ENCODE data around the gene LRRC2.
A peak's percentile ranks its signal among the peaks of the same experiment; 100 is the strongest.

LRRC2 gene

DNA sequence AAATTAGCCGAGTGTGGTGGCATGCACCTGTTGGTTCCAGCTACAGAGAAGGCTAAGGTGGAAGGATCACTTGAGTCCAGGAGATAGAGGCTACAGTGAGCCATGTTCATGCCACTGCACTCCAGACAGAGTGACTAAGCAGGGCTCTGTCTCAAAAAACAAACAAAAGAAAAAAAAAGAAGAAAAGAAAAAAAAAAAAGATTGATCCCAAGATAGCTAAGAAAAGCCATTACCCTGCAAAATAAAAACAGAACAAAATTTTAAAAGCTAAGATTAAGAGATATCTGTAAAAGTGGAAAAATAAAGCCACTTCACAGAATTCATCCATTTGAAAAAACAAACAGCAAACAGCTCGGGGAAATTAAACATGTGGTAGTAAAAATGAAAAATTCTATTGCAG is 23.8 kb downstream of the LRRC2 start:
- peaks cover 63% of the 10 kb centered on the region for H3K4me1 ChIP-seq (ENCODE audit: insufficient read depth, low read length, poor library complexity, severe bottlenecking)
- H3K9ac ChIP-seq (ENCODE audit: low read depth, low read length, poor library complexity, severe bottlenecking), result peak overlapping the region; percentile 35
- no peak overlapping the region for H3K4me2 ChIP-seq (ENCODE audit: low read depth, low read length, poor library complexity, severe bottlenecking)

GRCh38 chr3:46541835-46542234 is 24.3 kb downstream of the LRRC2 start:
- no peaks in the 10 kb centered on the region for H4K20me1 ChIP-seq (ENCODE audit: insufficient read depth, low read length, poor library complexity, severe bottlenecking)
- no peaks in the 10 kb centered on the region for H3K79me2 ChIP-seq (ENCODE audit: insufficient read depth, low read length)
- H3K9me2 ChIP-seq (replicated peaks; ENCODE audit: low read depth, low read length), result no peaks in the 10 kb centered on the region
- no peak overlapping the region for H3K4me2 ChIP-seq (ENCODE audit: low read depth, low read length, poor library complexity, severe bottlenecking)
- H3K4me3 ChIP-seq (ENCODE audit: low read length, poor library complexity, severe bottlenecking), result no peak overlapping the region
- H3K4me1 ChIP-seq (ENCODE audit: insufficient read depth, low read length, poor library complexity, severe bottlenecking), result peaks cover 64% of the 10 kb centered on the region
- no peaks in the 10 kb centered on the region for H3K9me3 ChIP-seq (ENCODE audit: insufficient read depth, low read depth, low read length)
- no peaks in the 10 kb centered on the region for H3K27me3 ChIP-seq (ENCODE audit: insufficient read depth, low read length, poor library complexity, severe bottlenecking)
- H3K36me3 ChIP-seq (ENCODE audit: insufficient read depth, low read length), result no peaks in the 10 kb centered on the region
- TF ChIP-seq CTCF (conservative IDR thresholded peaks at IDR 0.05; ENCODE audit: low read length), result no peak
- TF ChIP-seq EZH2phosphoT487 (IDR thresholded peaks at IDR 0.05; ENCODE audit: borderline replicate concordance), result no peak
- H2AFZ ChIP-seq (ENCODE audit: low read length), result no peak overlapping the region
- peaks cover 15% of the 10 kb centered on the region for H3F3A ChIP-seq (ENCODE audit: low read depth)
- H3K9ac ChIP-seq (ENCODE audit: low read depth, low read length, poor library complexity, severe bottlenecking), result no peak overlapping the region

More for the DNA sequence above, 23.8 kb downstream of the LRRC2 start:
- H3K9me3 ChIP-seq (ENCODE audit: insufficient read depth, low read depth, low read length), result no peaks in the 10 kb centered on the region
- no peaks in the 10 kb centered on the region for H3K9me2 ChIP-seq (replicated peaks; ENCODE audit: low read depth, low read length)
- H2AFZ ChIP-seq (ENCODE audit: low read length), result no peak overlapping the region; the same call in 1 of the 2 replicates
- H3K79me2 ChIP-seq (ENCODE audit: insufficient read depth, low read length), result no peaks in the 10 kb centered on the region
- no peaks in the 10 kb centered on the region for H3K27me3 ChIP-seq (ENCODE audit: insufficient read depth, low read length, poor library complexity, severe bottlenecking)
- H3K4me3 ChIP-seq (ENCODE audit: low read length, poor library complexity, severe bottlenecking), result no peak overlapping the region
- no peaks in the 10 kb centered on the region for H4K20me1 ChIP-seq (ENCODE audit: insufficient read depth, low read length, poor library complexity, severe bottlenecking)
- peaks cover 15% of the 10 kb centered on the region for H3F3A ChIP-seq (ENCODE audit: low read depth)
- H3K36me3 ChIP-seq (ENCODE audit: insufficient read depth, low read length), result no peaks in the 10 kb centered on the region
- no peak for TF ChIP-seq CTCF (conservative IDR thresholded peaks at IDR 0.05; ENCODE audit: low read length)
- TF ChIP-seq EZH2phosphoT487 (IDR thresholded peaks at IDR 0.05; ENCODE audit: borderline replicate concordance), result no peak

DNA sequence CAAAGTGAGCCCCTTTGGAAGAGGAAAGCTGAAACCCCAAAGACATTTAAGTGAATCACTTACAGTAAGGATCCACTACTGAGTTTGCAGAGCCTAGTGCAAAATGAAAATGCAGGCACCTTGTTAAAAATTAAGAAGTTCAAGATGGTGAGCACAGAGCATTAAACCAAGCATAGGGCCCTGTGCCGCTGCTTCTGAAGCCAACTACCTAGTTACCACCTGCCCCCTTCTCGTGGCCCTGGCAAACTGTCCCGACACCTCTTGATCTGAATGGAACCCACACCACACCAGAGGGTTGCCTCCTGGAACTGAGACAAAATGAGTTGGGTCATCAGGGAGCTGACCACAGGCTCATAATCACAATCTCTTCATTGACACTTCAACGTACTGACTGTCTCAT is 25.6 kb downstream of the LRRC2 start:
- H2AFZ ChIP-seq (ENCODE audit: low read length), result no peak overlapping the region
- no peaks in the 10 kb centered on the region for H4K20me1 ChIP-seq (ENCODE audit: insufficient read depth, low read length, poor library complexity, severe bottlenecking)
- no peaks in the 10 kb centered on the region for H3K9me3 ChIP-seq (ENCODE audit: insufficient read depth, low read depth, low read length)
- peaks cover 61% of the 10 kb centered on the region for H3K4me1 ChIP-seq (ENCODE audit: insufficient read depth, low read length, poor library complexity, severe bottlenecking)
- H3K4me3 ChIP-seq (ENCODE audit: low read length, poor library complexity, severe bottlenecking), result no peak overlapping the region
- no peaks in the 10 kb centered on the region for H3K27me3 ChIP-seq (ENCODE audit: insufficient read depth, low read length, poor library complexity, severe bottlenecking)
- no peak overlapping the region for H3K4me2 ChIP-seq (ENCODE audit: low read depth, low read length, poor library complexity, severe bottlenecking)
- peaks cover 15% of the 10 kb centered on the region for H3F3A ChIP-seq (ENCODE audit: low read depth)
- TF ChIP-seq CTCF (conservative IDR thresholded peaks at IDR 0.05; ENCODE audit: low read length), result no peak
- no peak for TF ChIP-seq EZH2phosphoT487 (IDR thresholded peaks at IDR 0.05; ENCODE audit: borderline replicate concordance)
- H3K36me3 ChIP-seq (ENCODE audit: insufficient read depth, low read length), result no peaks in the 10 kb centered on the region
- no peaks in the 10 kb centered on the region for H3K79me2 ChIP-seq (ENCODE audit: insufficient read depth, low read length)
- no peaks in the 10 kb centered on the region for H3K9me2 ChIP-seq (replicated peaks; ENCODE audit: low read depth, low read length)
- no peak overlapping the region for H3K9ac ChIP-seq (ENCODE audit: low read depth, low read length, poor library complexity, severe bottlenecking)
